Epithelial cell of esophagus (primary cell): ENCODE data around the gene TLR9.
"Not testable (repeated sequence)": the region's sequence is repeated elsewhere in the genome, so short reads cannot be mapped to it uniquely, and the experiment has no call there.

Experiments
- DNase-seq: peaks from one replicate; pipeline ENCODE4 v3.0.0; 2010; ENCODE audit warnings: low read depth
- H3K4me3 ChIP-seq: 2 replicates; pipeline ENCODE4 v1.5.1; 2011; ENCODE audit warnings: mild to moderate bottlenecking, low read length, control low read depth
- TF ChIP-seq, protein P1 (sequence below): IDR thresholded peaks from 2 replicates; pipeline ENCODE4 v1.5.1; 2011; ENCODE audit warnings: low read depth, mild to moderate bottlenecking, low read length, control low read depth, inconsistent platforms; ENCODE audit not compliant: insufficient read depth; ENCODE audit errors: missing control alignments

The TLR9 gene, protein sequence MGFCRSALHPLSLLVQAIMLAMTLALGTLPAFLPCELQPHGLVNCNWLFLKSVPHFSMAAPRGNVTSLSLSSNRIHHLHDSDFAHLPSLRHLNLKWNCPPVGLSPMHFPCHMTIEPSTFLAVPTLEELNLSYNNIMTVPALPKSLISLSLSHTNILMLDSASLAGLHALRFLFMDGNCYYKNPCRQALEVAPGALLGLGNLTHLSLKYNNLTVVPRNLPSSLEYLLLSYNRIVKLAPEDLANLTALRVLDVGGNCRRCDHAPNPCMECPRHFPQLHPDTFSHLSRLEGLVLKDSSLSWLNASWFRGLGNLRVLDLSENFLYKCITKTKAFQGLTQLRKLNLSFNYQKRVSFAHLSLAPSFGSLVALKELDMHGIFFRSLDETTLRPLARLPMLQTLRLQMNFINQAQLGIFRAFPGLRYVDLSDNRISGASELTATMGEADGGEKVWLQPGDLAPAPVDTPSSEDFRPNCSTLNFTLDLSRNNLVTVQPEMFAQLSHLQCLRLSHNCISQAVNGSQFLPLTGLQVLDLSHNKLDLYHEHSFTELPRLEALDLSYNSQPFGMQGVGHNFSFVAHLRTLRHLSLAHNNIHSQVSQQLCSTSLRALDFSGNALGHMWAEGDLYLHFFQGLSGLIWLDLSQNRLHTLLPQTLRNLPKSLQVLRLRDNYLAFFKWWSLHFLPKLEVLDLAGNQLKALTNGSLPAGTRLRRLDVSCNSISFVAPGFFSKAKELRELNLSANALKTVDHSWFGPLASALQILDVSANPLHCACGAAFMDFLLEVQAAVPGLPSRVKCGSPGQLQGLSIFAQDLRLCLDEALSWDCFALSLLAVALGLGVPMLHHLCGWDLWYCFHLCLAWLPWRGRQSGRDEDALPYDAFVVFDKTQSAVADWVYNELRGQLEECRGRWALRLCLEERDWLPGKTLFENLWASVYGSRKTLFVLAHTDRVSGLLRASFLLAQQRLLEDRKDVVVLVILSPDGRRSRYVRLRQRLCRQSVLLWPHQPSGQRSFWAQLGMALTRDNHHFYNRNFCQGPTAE

GRCh38 chr3:52225452-52226228 lies at the start of gene TLR9:
TLR9 (minus strand) TSS chr3:52225645; CDS start chr3:52225529, 116 bp downstream.
- DNase-seq = no peak
- TF ChIP-seq, protein P1, sequence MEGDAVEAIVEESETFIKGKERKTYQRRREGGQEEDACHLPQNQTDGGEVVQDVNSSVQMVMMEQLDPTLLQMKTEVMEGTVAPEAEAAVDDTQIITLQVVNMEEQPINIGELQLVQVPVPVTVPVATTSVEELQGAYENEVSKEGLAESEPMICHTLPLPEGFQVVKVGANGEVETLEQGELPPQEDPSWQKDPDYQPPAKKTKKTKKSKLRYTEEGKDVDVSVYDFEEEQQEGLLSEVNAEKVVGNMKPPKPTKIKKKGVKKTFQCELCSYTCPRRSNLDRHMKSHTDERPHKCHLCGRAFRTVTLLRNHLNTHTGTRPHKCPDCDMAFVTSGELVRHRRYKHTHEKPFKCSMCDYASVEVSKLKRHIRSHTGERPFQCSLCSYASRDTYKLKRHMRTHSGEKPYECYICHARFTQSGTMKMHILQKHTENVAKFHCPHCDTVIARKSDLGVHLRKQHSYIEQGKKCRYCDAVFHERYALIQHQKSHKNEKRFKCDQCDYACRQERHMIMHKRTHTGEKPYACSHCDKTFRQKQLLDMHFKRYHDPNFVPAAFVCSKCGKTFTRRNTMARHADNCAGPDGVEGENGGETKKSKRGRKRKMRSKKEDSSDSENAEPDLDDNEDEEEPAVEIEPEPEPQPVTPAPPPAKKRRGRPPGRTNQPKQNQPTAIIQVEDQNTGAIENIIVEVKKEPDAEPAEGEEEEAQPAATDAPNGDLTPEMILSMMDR = no peak
- H3K4me3 ChIP-seq = no peak within 1 kb of the TSS

- not testable (repeated sequence) for H3K4me3 ChIP-seq, DNase-seq
These were observed 49.3 kb upstream of the TLR9 start for GRCh38 chr3:52274781-52275180.

DNA sequence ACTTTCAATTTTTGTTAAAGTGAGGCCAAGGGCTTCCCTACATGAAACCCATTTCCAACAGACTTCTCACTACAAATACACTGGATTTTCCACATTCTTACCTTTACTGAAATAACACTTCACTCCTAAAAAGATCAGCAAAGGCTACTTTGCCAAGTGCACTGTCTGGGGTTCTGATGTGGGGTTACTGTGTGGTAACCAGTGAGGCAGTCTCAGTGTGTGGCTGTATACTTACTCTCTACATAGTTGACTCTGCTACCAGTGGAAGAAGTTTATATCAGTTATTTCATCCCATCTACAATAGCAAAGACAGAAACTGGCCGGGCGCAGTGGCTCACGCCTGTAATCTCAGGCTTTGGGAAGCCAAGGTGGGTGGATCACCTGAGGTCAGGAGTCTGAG lies 47.4 kb upstream of the TLR9 start:
- TF ChIP-seq, protein P1 = no peak
- DNase-seq = no peak

DNA sequence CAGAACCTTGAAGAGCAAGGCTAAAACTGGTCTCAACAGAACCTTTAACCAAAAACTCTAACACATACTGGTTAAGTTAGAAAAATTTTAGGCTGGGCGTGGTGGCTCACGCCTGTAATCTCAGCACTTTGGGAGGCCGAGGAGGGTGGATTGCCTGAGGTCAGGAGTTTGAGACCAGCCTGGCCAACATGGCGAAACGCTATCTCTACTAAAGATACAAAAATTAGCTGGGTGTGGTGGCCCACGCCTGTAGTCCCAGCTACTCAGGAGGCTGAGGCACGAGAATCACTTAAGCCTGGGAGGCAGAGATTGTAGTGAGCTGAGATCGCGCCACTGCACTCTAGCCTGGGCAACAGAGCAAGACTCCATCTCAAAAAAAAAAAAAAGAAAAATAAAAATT lies 46.7 kb upstream of the TLR9 start:
- not testable (repeated sequence) for DNase-seq, H3K4me3 ChIP-seq

More for the DNA sequence above, 47.4 kb upstream of the TLR9 start:
- no peak overlapping the region for H3K4me3 ChIP-seq

- H3K4me3 ChIP-seq = no peak overlapping the region
- DNase-seq = no peak
- TF ChIP-seq, protein P1 = no peak
These were observed 44.9 kb upstream of the TLR9 start for GRCh38 chr3:52270252-52270754.

GRCh38 chr3:52269776-52270175 lies 44.3 kb upstream of the TLR9 start:
- H3K4me3 ChIP-seq = no peak overlapping the region
- DNase-seq = no peak
- TF ChIP-seq, protein P1 = no peak

DNA sequence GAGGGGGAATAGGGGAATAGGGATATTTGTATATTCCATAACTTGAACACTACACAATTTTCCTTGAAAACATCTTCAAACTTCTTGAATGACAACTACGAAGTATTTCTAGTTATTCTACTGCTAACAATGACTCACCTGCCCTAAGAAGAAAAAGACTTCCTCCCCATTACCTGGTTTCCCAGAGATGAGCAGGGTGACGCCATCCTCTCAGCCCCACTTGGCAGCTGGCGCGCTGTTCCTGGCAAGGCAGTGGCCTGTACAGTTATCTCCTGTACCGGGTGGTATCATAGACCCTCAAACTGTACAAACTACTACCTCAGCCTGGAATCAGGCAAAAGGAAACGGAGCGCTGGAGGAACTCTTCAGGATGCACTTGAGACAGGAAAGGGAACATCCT lies 42.6 kb upstream of the TLR9 start:
- DNase-seq = peak; percentile 84
- H3K4me3 ChIP-seq = no peak overlapping the region
- TF ChIP-seq, protein P1 = no peak
